Type B pancreatic cell (in vitro differentiated cells): ENCODE results near the gene EIF2S3B. TPM values are rescaled to one million over a fixed set of nuclear protein-coding genes. Genes with fewer than 3 reads are reported as not detected.

Source experiments
- DNase-seq: peaks from one replicate; pipeline ENCODE4 v3.0.0; 2021; ENCODE audit warnings: mixed read lengths; ENCODE audit not compliant: unreplicated experiment; ENCODE audit errors: extremely low spot score
- H3K27ac Mint-ChIP-seq: 2 replicates; pipeline ENCODE4 v1.8.0; 2021; ENCODE audit warnings: mild to moderate bottlenecking, mixed read lengths
- H3K27me3 Mint-ChIP-seq: 2 replicates; pipeline ENCODE4 v1.8.0; 2021; ENCODE audit warnings: mixed read lengths
- H3K36me3 Mint-ChIP-seq: 2 replicates; pipeline ENCODE4 v1.8.0; 2021; ENCODE audit warnings: mixed read lengths
- H3K4me1 Mint-ChIP-seq: one replicate; pipeline ENCODE4 v1.8.0; 2021; ENCODE audit warnings: mixed read lengths; ENCODE audit not compliant: unreplicated experiment
- H3K4me3 Mint-ChIP-seq: 2 replicates; pipeline ENCODE4 v1.8.0; 2021; ENCODE audit warnings: mild to moderate bottlenecking, mixed read lengths
- H3K9me3 Mint-ChIP-seq: 2 replicates; pipeline ENCODE4 v1.8.0; 2021; ENCODE audit warnings: mixed read lengths
- CTCF ChIP-seq: fragments of 200-600 bp; sonication (generic); conservative IDR thresholded peaks from 2 replicates; pipeline ENCODE4 v1.5.0; 2021; ENCODE audit warnings: antibody characterized with exemption, mild to moderate bottlenecking
- total RNA-seq: library from RNA; stranded (reverse); gene quantifications from 2 replicates; pipeline ENCODE4 v1.2.1, GENCODE V29; 2021; ENCODE audit warnings: low replicate concordance

Gene EIF2S3B
- total RNA-seq, 1 donor from 2014 or later, result 0.80 TPM

GRCh38 chr12:10554756-10555481 is 49.2 kb downstream of the EIF2S3B start:
- Mint-ChIP-seq H3K36me3 (no peaks in the 10 kb centered on the region), H3K27ac (no peak overlapping the region), H3K4me1 (no peaks in the 10 kb centered on the region), H3K9me3 (no peaks in the 10 kb centered on the region), H3K27me3 (peaks cover 9% of the 10 kb centered on the region), H3K4me3 (no peak overlapping the region)
- no peak for TF ChIP-seq CTCF
- DNase-seq, result no peak

DNA sequence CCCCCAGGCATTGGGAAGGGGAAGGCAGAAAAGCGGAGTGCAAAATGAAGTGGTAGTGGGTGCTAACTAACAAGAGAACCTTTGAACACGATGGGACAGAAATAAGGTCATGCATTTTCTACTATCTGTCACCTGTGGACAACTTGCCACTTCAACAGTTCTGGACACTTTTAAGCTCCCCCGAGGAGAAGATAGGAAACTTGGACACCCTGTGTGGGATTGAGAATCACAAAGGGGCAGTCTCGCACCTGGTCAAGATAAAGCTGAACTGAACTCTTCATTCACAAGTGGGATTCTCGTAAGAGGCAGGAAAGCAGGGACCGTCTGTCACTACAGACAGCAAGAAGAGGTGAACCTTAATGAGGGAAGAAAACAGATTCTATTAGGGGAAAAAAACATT is 51.6 kb downstream of the EIF2S3B start:
- Mint-ChIP-seq H3K27ac (no peak overlapping the region), H3K4me3 (no peak overlapping the region), H3K27me3 (peaks cover 9% of the 10 kb centered on the region), H3K4me1 (no peaks in the 10 kb centered on the region), H3K36me3 (no peaks in the 10 kb centered on the region), H3K9me3 (no peaks in the 10 kb centered on the region)
- TF ChIP-seq CTCF, result no peak
- DNase-seq, result no peak

GRCh38 chr12:10557766-10558165 is 52.1 kb downstream of the EIF2S3B start:
- Mint-ChIP-seq H3K4me1 (no peaks in the 10 kb centered on the region), H3K4me3 (no peak overlapping the region), H3K36me3 (no peaks in the 10 kb centered on the region), H3K9me3 (no peaks in the 10 kb centered on the region), H3K27ac (no peak overlapping the region), H3K27me3 (peaks cover 9% of the 10 kb centered on the region)
- no peak for DNase-seq
- TF ChIP-seq CTCF, result no peak

Other genes starting within 250 kb of the EIF2S3B start
- gene KLRD1, start 198.0 kb upstream of the EIF2S3B start, total RNA-seq, result 0.48 TPM in 1 of 2 replicates, not detected in the other
- not detected in 2 replicates for gene KLRK1, start 115.8 kb upstream of the EIF2S3B start, total RNA-seq
- not detected in 2 replicates for gene KLRC4, start 96.1 kb upstream of the EIF2S3B start, total RNA-seq
- gene KLRC3, start 85.3 kb upstream of the EIF2S3B start, total RNA-seq, result not detected in 2 replicates
- 0.57 and 0.75 TPM in 2 replicates for gene KLRC2, start 69.9 kb upstream of the EIF2S3B start, total RNA-seq
- not detected in 2 replicates for gene KLRC1, start 52.5 kb upstream of the EIF2S3B start, total RNA-seq
- gene MAGOHB, start 107.7 kb downstream of the EIF2S3B start, total RNA-seq, result 39.6 and 57.6 TPM in 2 replicates
- gene STYK1, start 168.2 kb downstream of the EIF2S3B start, total RNA-seq, result 0.68 and 8.9 TPM in 2 replicates
- gene YBX3, start 217.4 kb downstream of the EIF2S3B start, total RNA-seq, result 196 and 635 TPM in 2 replicates